Measurements from ENCODE around the gene SLC35F3.

- TF ChIP-seq CTCF (IDR thresholded peaks at IDR 0.05 in 4 of 5, conservative IDR thresholded peaks at IDR 0.05 in 1 of 5): no peak
- TF ChIP-seq POLR2A (IDR thresholded peaks at IDR 0.05): no peak
Measured at GRCh38 chr1:234310460-234310817, 406.0 kb downstream of the SLC35F3 start.
